AG08396 (cell line): ENCODE data around the gene SLC20A1.

ENCODE experiments used
- DNase-seq: peaks from one replicate; pipeline ENCODE4 v3.0.0; 2012; ENCODE audit warnings: low spot score, mixed read lengths

SLC20A1 gene

DNA sequence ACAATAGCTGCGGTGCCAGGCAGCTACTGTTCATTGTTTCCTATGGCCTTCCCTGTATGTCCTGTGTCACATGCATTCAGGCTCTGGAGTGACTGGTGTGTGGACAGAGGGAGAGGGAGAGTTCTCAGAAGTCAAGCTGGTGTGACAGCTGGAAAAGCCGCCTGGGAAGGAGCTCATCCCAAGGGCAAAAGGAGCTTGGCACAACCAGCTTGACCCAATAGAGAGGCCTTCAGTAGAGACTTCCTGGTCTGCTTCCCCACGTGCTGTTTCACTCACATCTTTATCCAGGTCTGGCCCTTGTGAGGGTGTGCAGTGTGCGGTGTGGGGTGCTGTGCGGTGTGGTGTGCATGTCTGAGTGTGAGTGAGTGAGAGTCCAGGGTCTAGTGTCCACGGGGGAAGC is 64.0 kb downstream of the SLC20A1 start:
- no peak for DNase-seq

DNA sequence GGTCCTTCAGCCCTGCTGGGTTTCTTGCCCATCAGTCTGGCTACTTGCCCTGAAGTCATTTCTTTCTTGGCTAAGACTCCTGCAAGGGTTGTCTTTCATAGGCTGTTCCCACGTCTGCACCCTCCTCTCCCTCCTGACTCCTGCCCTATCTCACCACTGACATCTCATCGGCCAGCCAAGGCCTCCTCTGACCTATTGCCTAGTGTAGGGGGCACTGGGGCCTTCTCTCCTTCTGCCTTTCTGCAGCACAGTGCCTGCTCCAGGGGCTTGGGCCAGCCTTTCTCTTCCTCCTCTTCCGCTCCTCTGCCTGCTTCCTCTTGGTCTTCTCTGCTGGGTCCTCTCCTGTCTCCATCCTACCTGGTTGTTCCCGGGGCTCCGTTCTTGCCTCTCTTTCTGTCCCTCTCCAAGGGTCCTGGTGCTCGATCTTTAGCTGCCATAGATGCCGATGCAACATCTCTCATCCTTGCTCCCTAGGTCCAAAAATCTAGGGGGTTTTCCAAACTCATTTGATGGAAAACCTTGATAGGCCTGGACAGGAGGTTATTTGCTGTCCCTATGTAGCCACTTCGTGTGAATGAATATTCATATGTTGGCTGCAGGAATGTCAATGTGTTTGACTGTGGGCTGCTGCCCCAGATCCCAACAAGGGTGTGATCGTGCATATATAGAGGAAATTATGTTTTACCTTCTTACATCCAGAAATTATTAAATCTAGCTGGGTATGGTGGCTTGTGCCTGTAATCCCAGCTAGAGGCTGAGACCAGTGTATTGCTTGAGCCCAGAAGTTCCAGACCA is 65.4 kb downstream of the SLC20A1 start:
- no peak for DNase-seq

DNA sequence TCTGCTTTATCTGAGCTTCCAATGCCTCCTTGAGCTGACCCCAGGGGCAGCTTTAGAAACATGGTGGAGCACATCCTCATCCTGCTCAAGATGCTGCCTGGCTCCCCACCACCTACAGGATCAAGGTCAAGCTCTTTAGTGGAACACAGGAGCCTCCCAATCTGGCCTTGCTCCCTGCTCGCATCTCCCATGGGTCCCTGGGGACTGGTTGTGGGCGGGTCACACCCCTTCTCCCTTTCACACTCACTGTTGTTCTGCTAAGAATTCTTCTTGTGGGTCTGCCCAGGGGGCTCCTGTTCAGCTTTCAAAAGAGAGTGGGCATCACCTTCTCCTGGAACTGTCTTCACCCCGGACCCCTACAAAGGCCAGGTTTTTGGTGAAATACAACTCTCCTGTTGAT is 66.7 kb downstream of the SLC20A1 start:
- no peak for DNase-seq

DNA sequence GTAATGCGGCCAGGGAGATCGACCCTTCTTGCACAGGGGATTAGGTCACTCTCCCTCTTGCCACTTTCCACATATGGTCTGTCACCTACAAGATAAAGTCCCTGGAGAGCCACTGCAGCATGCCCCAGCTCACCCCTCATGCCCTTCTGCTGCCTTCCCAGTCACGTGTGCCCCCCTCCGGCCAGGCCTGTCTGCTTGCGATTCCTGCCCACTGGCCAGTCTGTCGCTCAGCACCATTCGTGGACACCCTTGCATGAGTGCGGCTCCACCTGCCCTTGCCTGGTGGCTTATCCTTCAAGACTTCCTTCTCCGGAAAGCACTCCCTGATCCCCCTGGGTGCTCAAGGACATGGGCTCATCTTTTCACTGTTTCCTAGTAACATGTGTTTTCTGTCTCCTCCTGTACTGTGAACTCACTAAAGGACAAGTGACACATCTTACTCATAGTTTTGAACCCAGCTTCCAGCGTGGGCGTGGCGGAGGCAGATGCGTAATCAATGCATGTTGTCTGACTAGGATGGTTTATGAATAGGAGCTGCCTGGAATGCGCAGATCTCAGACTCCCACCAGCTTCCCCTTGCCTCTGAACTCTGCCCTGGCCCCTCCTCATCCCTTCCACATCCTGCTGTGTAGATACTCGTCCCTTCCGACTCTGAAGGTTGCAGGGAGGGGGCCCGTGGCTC is 67.3 kb downstream of the SLC20A1 start:
- DNase-seq, result no peak
